Measurements from ENCODE around the gene CREG2.

Gene CREG2

DNA sequence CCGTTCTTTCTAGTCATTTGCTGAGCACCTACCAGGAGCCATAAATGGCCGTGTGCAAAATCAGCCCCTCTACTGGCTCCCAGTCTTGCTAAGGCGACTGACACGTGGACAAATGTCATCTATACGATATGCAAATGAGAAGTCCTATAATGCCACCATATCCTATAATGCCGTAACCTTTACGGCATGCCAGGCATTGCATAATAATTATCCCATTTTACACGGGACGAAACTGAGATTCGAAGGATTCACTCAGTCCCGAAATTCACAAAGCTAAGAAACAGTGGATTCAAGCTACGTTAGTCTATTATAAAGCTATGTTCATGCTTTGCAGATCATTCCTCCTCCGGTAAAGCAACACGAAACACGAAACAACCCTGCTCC lies 44.7 kb downstream of the CREG2 start:
- peaks cover 5 to 10% of the 10 kb centered on the region in 2 experiments for H3K4me1 ChIP-seq (ENCODE audit: control insufficient read depth in 1 of 2, insufficient read depth in 2 of 2, low read length in 2 of 2)

GRCh38 chr2:101341901-101342624 lies 45.2 kb downstream of the CREG2 start:
- Histone ChIP-seq H2AK5ac (ENCODE audit: low read length) (no peak overlapping the region), H2AFZ (ENCODE audit: insufficient read depth, low read length, poor library complexity) (no peak overlapping the region), H2BK120ac (ENCODE audit: insufficient read depth, low read length, poor library complexity) (no peak overlapping the region), H3K4me2 (ENCODE audit: low read length) (no peak overlapping the region), H3K9ac (ENCODE audit: low read length) (no peak overlapping the region), H3K4me1 (ENCODE audit: control insufficient read depth in 1 of 2, insufficient read depth in 2 of 2, low read length in 2 of 2) (peaks cover 5 to 10% of the 10 kb centered on the region in 2 experiments), H3K79me2 (ENCODE audit: control insufficient read depth, insufficient read depth, low read length, poor library complexity) (no peaks in the 10 kb centered on the region), H3K4ac (ENCODE audit: low read depth, low read length) (no peak overlapping the region), H3K14ac (ENCODE audit: low read length) (no peak overlapping the region), H4K8ac (ENCODE audit: low read depth, low read length) (no peak overlapping the region), H4K12ac (ENCODE audit: low read depth, low read length) (no peak overlapping the region), H3K9me3 (ENCODE audit: insufficient read depth, low read depth, low read length) (no peaks in the 10 kb centered on the region), H2BK5ac (ENCODE audit: low read depth, low read length, poor library complexity) (no peak overlapping the region), H2BK12ac (ENCODE audit: low read length) (peak overlapping the region; percentile 6), H3K18ac (ENCODE audit: low read length) (no peak overlapping the region), H3K36me3 (ENCODE audit: control insufficient read depth in 1 of 2, insufficient read depth in 2 of 2, low read length in 2 of 2) (no peaks in the 10 kb centered on the region), H3K27ac (ENCODE audit: low read depth, low read length) (no peak overlapping the region), H3K4me3 (ENCODE audit: low read depth, low read length) (no peak overlapping the region), H3K23ac (ENCODE audit: low read length) (no peak overlapping the region), H3K79me1 (ENCODE audit: low read length) (peaks cover 6% of the 10 kb centered on the region), H3K27me3 (ENCODE audit: insufficient read depth, low read length) (no peaks in the 10 kb centered on the region), H4K91ac (ENCODE audit: low read depth, low read length) (no peak overlapping the region)
- peak; percentile 78 to 96 for DNase-seq
- WGBS (ENCODE audit: extremely low coverage, insufficient coverage, insufficient read length) = no CpG with 5 or more reads among the region's 21 CpGs

More for the DNA sequence above, 44.7 kb downstream of the CREG2 start:
- no peak overlapping the region for H2AFZ ChIP-seq (ENCODE audit: insufficient read depth, low read length, poor library complexity)
- WGBS (ENCODE audit: extremely low coverage, insufficient coverage, insufficient read length) = no CpG with 5 or more reads among the region's 15 CpGs
- H3K9me3 ChIP-seq (ENCODE audit: insufficient read depth, low read depth, low read length) = no peaks in the 10 kb centered on the region
- no peak overlapping the region for H3K4ac ChIP-seq (ENCODE audit: low read depth, low read length)
- DNase-seq = peak in 1 of 2 donors; percentile 62
- H2AK5ac ChIP-seq (ENCODE audit: low read length) = no peak overlapping the region
- no peak overlapping the region for H4K8ac ChIP-seq (ENCODE audit: low read depth, low read length)
- H4K91ac ChIP-seq (ENCODE audit: low read depth, low read length) = no peak overlapping the region
- no peak overlapping the region for H3K23ac ChIP-seq (ENCODE audit: low read length)
- no peak overlapping the region for H3K4me2 ChIP-seq (ENCODE audit: low read length)
- no peak overlapping the region for H3K9ac ChIP-seq (ENCODE audit: low read length)
- H4K12ac ChIP-seq (ENCODE audit: low read depth, low read length) = no peak overlapping the region
- no peak overlapping the region for H3K4me3 ChIP-seq (ENCODE audit: low read depth, low read length)
- H3K18ac ChIP-seq (ENCODE audit: low read length) = no peak overlapping the region
- no peaks in the 10 kb centered on the region for H3K27me3 ChIP-seq (ENCODE audit: insufficient read depth, low read length)
- no peak overlapping the region for H2BK120ac ChIP-seq (ENCODE audit: insufficient read depth, low read length, poor library complexity)
- H3K79me1 ChIP-seq (ENCODE audit: low read length) = peaks cover 6% of the 10 kb centered on the region
- H3K36me3 ChIP-seq (ENCODE audit: control insufficient read depth in 1 of 2, insufficient read depth in 2 of 2, low read length in 2 of 2) = no peaks in the 10 kb centered on the region
- H2BK12ac ChIP-seq (ENCODE audit: low read length) = no peak overlapping the region
- H3K79me2 ChIP-seq (ENCODE audit: control insufficient read depth, insufficient read depth, low read length, poor library complexity) = no peaks in the 10 kb centered on the region
- no peak overlapping the region for H2BK5ac ChIP-seq (ENCODE audit: low read depth, low read length, poor library complexity)
- H3K14ac ChIP-seq (ENCODE audit: low read length) = no peak overlapping the region
- H3K27ac ChIP-seq (ENCODE audit: low read depth, low read length) = no peak overlapping the region

GRCh38 chr2:101341421-101341820 lies 45.9 kb downstream of the CREG2 start:
- Histone ChIP-seq H3K18ac (ENCODE audit: low read length) (no peak overlapping the region), H3K23ac (ENCODE audit: low read length) (no peak overlapping the region), H3K9me3 (ENCODE audit: insufficient read depth, low read depth, low read length) (no peaks in the 10 kb centered on the region), H4K91ac (ENCODE audit: low read depth, low read length) (no peak overlapping the region), H3K9ac (ENCODE audit: low read length) (no peak overlapping the region), H3K4me1 (ENCODE audit: control insufficient read depth in 1 of 2, insufficient read depth in 2 of 2, low read length in 2 of 2) (peaks cover 5 to 10% of the 10 kb centered on the region in 2 experiments), H3K14ac (ENCODE audit: low read length) (no peak overlapping the region), H4K12ac (ENCODE audit: low read depth, low read length) (no peak overlapping the region), H3K4me3 (ENCODE audit: low read depth, low read length) (no peak overlapping the region), H2BK12ac (ENCODE audit: low read length) (no peak overlapping the region), H4K8ac (ENCODE audit: low read depth, low read length) (no peak overlapping the region), H3K79me1 (ENCODE audit: low read length) (peaks cover 6% of the 10 kb centered on the region), H2BK5ac (ENCODE audit: low read depth, low read length, poor library complexity) (no peak overlapping the region), H3K4me2 (ENCODE audit: low read length) (no peak overlapping the region), H2BK120ac (ENCODE audit: insufficient read depth, low read length, poor library complexity) (no peak overlapping the region), H2AK5ac (ENCODE audit: low read length) (no peak overlapping the region), H3K36me3 (ENCODE audit: control insufficient read depth in 1 of 2, insufficient read depth in 2 of 2, low read length in 2 of 2) (no peaks in the 10 kb centered on the region), H3K4ac (ENCODE audit: low read depth, low read length) (no peak overlapping the region), H3K27me3 (ENCODE audit: insufficient read depth, low read length) (no peaks in the 10 kb centered on the region), H2AFZ (ENCODE audit: insufficient read depth, low read length, poor library complexity) (no peak overlapping the region), H3K27ac (ENCODE audit: low read depth, low read length) (no peak overlapping the region), H3K79me2 (ENCODE audit: control insufficient read depth, insufficient read depth, low read length, poor library complexity) (no peaks in the 10 kb centered on the region)
- DNase-seq = peak in 1 of 2 donors; percentile 28
- no CpG with 5 or more reads among the region's 7 CpGs for WGBS (ENCODE audit: extremely low coverage, insufficient coverage, insufficient read length)

GRCh38 chr2:101340141-101340551 lies 47.2 kb downstream of the CREG2 start:
- Histone ChIP-seq H2AFZ (ENCODE audit: insufficient read depth, low read length, poor library complexity) (peak overlapping the region; percentile 42), H2BK5ac (ENCODE audit: low read depth, low read length, poor library complexity) (no peak overlapping the region), H3K4me3 (ENCODE audit: low read depth, low read length) (no peak overlapping the region), H4K8ac (ENCODE audit: low read depth, low read length) (no peak overlapping the region), H3K4me1 (ENCODE audit: control insufficient read depth in 1 of 2, insufficient read depth in 2 of 2, low read length in 2 of 2) (peaks cover 5 to 10% of the 10 kb centered on the region in 2 experiments), H2AK5ac (ENCODE audit: low read length) (no peak overlapping the region), H3K9ac (ENCODE audit: low read length) (no peak overlapping the region), H3K79me2 (ENCODE audit: control insufficient read depth, insufficient read depth, low read length, poor library complexity) (no peaks in the 10 kb centered on the region), H3K36me3 (ENCODE audit: control insufficient read depth in 1 of 2, insufficient read depth in 2 of 2, low read length in 2 of 2) (no peaks in the 10 kb centered on the region), H3K9me3 (ENCODE audit: insufficient read depth, low read depth, low read length) (no peaks in the 10 kb centered on the region), H3K18ac (ENCODE audit: low read length) (no peak overlapping the region), H3K27me3 (ENCODE audit: insufficient read depth, low read length) (no peaks in the 10 kb centered on the region), H2BK120ac (ENCODE audit: insufficient read depth, low read length, poor library complexity) (no peak overlapping the region), H4K91ac (ENCODE audit: low read depth, low read length) (no peak overlapping the region), H3K4me2 (ENCODE audit: low read length) (no peak overlapping the region), H4K12ac (ENCODE audit: low read depth, low read length) (no peak overlapping the region), H2BK12ac (ENCODE audit: low read length) (no peak overlapping the region), H3K27ac (ENCODE audit: low read depth, low read length) (peak overlapping the region; percentile 44), H3K79me1 (ENCODE audit: low read length) (peaks cover 6% of the 10 kb centered on the region), H3K14ac (ENCODE audit: low read length) (no peak overlapping the region), H3K23ac (ENCODE audit: low read length) (no peak overlapping the region), H3K4ac (ENCODE audit: low read depth, low read length) (no peak overlapping the region)
- no CpG with 5 or more reads among the region's 1 CpG for WGBS (ENCODE audit: extremely low coverage, insufficient coverage, insufficient read length)
- no peak for DNase-seq
